Measurements from ENCODE around the gene CD44.

Gene CD44

GRCh38 chr11:35270342-35270741 lies 131.4 kb downstream of the CD44 start:
- TF ChIP-seq CTCF (conservative IDR thresholded peaks at IDR 0.05; ENCODE audit: low read length), result no peak
- no peak for DNase-seq (ENCODE audit: low read depth)
- H3K4me3 ChIP-seq (ENCODE audit: low read length), result no peak overlapping the region

GRCh38 chr11:35271031-35271430 lies 132.1 kb downstream of the CD44 start:
- DNase-seq (ENCODE audit: low read depth), result peak; percentile 35
- no peak overlapping the region for H3K4me3 ChIP-seq (ENCODE audit: low read length)
- no peak for TF ChIP-seq CTCF (conservative IDR thresholded peaks at IDR 0.05; ENCODE audit: low read length)

- DNase-seq (ENCODE audit: low read depth), result no peak
- H3K4me3 ChIP-seq (ENCODE audit: low read length), result no peak overlapping the region
- no peak for TF ChIP-seq CTCF (conservative IDR thresholded peaks at IDR 0.05; ENCODE audit: low read length)
Measured at GRCh38 chr11:35272391-35272902, 133.5 kb downstream of the CD44 start.

GRCh38 chr11:35274909-35275785 lies 136.2 kb downstream of the CD44 start:
- TF ChIP-seq CTCF (conservative IDR thresholded peaks at IDR 0.05; ENCODE audit: low read length), result no peak; the same call in 1 of the 2 replicates

GRCh38 chr11:35275786-35276170 lies 136.8 kb downstream of the CD44 start:
- DNase-seq (ENCODE audit: low read depth), result peak; percentile 56
- H3K4me3 ChIP-seq (ENCODE audit: low read length), result no peak overlapping the region
- TF ChIP-seq CTCF (conservative IDR thresholded peaks at IDR 0.05; ENCODE audit: low read length), result no peak

More at GRCh38 chr11:35274909-35275785, 136.2 kb downstream of the CD44 start:
- peak; percentile 66 for DNase-seq (ENCODE audit: low read depth)
- H3K4me3 ChIP-seq (ENCODE audit: low read length), result no peak overlapping the region

- TF ChIP-seq CTCF (conservative IDR thresholded peaks at IDR 0.05; ENCODE audit: low read length), result no peak
- H3K4me3 ChIP-seq (ENCODE audit: low read length), result no peak overlapping the region
- no peak for DNase-seq (ENCODE audit: low read depth)
Measured at GRCh38 chr11:35276396-35277145, 137.6 kb downstream of the CD44 start.
